Right ventricle myocardium inferior (tissue), 1 donor: ENCODE results near the gene PLEKHG7. TPM values are rescaled to one million over a fixed set of nuclear protein-coding genes. Genes with fewer than 3 reads are reported as not detected.
"Not testable (repeated sequence)": the region's sequence is repeated elsewhere in the genome, so short reads cannot be mapped to it uniquely, and the experiment has no call there.

Experiments
- ATAC-seq: fragments of 200-7000 bp; cut with Tn5 transposase; one replicate; pipeline ENCODE4 v1.9.1; 2020; ENCODE audit warnings: mild to moderate bottlenecking, moderate library complexity
- DNase-seq: peaks from one replicate; pipeline ENCODE4 v3.0.0; 2021; ENCODE audit errors: missing footprints
- intact Hi-C: fragments of 100-400 bp; cut with DNase I; formaldehyde crosslinking; loops from one replicate; pipeline ENCODE4 v1.11.0; 2022
- total RNA-seq: library from RNA; stranded (reverse); fragmentation: NEBNext Ultra II Directional; extraction: Animal tissue kit (Norgen Biotek cat#: 25700); gene quantifications from one replicate; pipeline ENCODE4 v1.2.1, GENCODE V29; 2021
- donor health status: DM: no; HTN: yes; CAD: no; lungs with severe emphysema.

PLEKHG7 gene
- total RNA-seq, 1 donor from 2014 or later = not detected

- intact Hi-C loops = loop anchor here (2.0 kb wide), 1 partner anchor 636 kb away; no protein-coding TSS in a partner anchor
- ATAC-seq = no peak
- DNase-seq = no peak
Observed at GRCh38 chr12:92784356-92784755, 81.6 kb downstream of the PLEKHG7 start.

DNA sequence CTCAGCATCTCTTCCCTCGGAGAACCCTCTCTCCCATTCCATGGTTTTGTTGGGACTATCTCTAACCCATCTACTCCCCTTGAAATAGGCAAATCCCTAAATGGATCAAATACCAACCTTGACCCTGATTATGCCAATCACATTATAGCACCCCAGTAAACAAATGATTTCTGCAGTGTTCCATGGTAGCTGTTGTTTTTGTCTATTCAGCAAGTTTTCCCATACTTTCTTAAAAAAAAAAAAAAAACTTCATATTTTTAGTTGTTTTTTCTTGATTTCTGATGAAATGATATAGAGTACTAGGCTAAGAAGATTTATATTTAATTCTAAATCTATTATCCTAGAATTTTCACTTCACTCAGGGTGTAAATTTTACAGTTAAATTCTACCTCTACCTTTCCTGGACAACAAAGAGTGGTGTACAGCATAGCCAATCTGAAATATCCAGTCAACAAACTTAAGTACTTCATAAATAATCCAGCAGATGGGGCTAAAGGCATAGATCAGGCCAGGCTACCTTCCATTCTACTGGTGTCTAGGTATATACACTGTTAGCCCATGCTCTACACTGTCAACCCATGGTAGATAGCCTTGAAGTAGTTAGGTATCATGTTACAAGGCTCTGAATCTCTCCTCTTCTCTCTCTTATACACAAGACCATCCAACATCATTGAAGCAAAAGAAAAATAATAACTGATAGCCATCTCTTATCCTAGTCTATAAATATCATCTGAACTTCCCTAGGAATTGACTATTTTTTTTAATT lies 82.2 kb downstream of the PLEKHG7 start:
- ATAC-seq (peak; percentile 91), DNase-seq (no peak)
- intact Hi-C loops = loop anchor here (2.0 to 5.0 kb wide), 2 partner anchors 142 to 636 kb away; partner anchors contain the start of gene EEA1

- intact Hi-C loops = loop anchor here (2.0 to 5.0 kb wide), 2 partner anchors 142 to 635 kb away; partner anchors contain the start of gene EEA1
- ATAC-seq (no peak), DNase-seq (no peak)
Observed at GRCh38 chr12:92785563-92785950, 82.8 kb downstream of the PLEKHG7 start.

GRCh38 chr12:92786045-92786444 lies 83.3 kb downstream of the PLEKHG7 start:
- intact Hi-C loops = loop anchor here (5.0 kb wide), 1 partner anchor 141 kb away; the partner anchor contains the start of gene EEA1
- no peak for DNase-seq
- ATAC-seq = peak; percentile 43

- DNase-seq, intact Hi-C loops, ATAC-seq: not testable (repeated sequence)
Observed at GRCh38 chr12:92794356-92794755, 91.6 kb downstream of the PLEKHG7 start.

GRCh38 chr12:92794814-92795213 lies 92.0 kb downstream of the PLEKHG7 start:
- intact Hi-C loops = no loop called here
- ATAC-seq = no peak
- no peak for DNase-seq

- ATAC-seq (no peak), DNase-seq (no peak)
- intact Hi-C loops = no loop called here
Observed at GRCh38 chr12:92796650-92797049, 93.9 kb downstream of the PLEKHG7 start.

- DNase-seq (no peak), ATAC-seq (no peak)
- intact Hi-C loops = no loop called here
Observed at GRCh38 chr12:92802906-92803305, 100.1 kb downstream of the PLEKHG7 start.

GRCh38 chr12:92803903-92804302 lies 101.1 kb downstream of the PLEKHG7 start:
- DNase-seq = no peak
- intact Hi-C loops = no loop called here
- ATAC-seq = no peak

- intact Hi-C loops = no loop called here
- no peak for ATAC-seq
Observed at GRCh38 chr12:92810370-92810769, 107.6 kb downstream of the PLEKHG7 start.

DNA sequence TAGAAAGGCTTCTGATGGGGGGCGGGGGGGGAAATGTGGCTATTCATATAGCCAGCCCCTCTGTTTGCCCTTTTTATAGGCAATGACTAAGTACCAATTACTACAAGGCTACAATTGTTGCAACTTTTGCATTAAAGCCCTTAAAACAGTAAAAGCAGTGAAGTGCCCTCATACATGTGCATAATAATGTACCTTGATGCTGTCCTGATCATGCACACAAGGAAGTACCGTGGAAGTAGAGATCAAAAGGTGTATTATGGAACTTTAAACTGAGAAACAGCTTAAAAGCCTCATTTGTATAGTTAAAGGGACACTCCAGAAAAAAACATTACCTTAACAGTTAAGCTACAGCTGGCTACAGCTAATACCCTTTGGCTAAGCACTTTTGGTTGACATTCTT lies 111.8 kb downstream of the PLEKHG7 start:
- intact Hi-C loops = no loop called here
- ATAC-seq (no peak), DNase-seq (no peak)

More at GRCh38 chr12:92810370-92810769, 107.6 kb downstream of the PLEKHG7 start:
- DNase-seq = no peak

DNA sequence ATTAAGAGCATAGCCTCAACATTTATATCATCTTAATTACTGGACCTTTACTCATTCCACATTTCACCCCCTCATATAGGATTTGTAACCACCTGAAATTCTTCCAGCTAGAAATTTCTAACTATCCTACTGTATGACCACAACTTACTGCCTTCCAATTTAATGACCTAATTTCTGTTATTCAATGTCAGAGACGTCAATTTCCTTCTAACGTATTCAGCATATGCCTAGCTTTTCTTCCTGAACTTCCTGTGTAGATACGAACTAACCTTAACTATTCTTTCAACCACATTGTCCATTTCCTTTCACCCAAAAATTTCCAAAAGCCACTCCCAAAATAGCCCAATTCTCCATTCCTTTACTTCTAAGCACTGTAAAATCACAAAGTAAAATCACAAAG lies 118.4 kb downstream of the PLEKHG7 start:
- intact Hi-C loops = no loop called here
- DNase-seq = no peak

More for the DNA sequence above, 118.4 kb downstream of the PLEKHG7 start:
- no peak for ATAC-seq

Other genes with a start within 250 kb of the PLEKHG7 start
- 25.8 TPM for gene EEA1, start 226.3 kb downstream of the PLEKHG7 start, total RNA-seq